HepG2 (cell line): ENCODE results near the gene LAMTOR3.

Experiments
- GABPB1 ChIP-seq: IDR thresholded peaks from 2 replicates; pipeline ENCODE4 v1.6.1; 2016; ENCODE audit warnings: mild to moderate bottlenecking, missing genetic modification reagents, moderate library complexity, missing compliant biosample characterization
- HDAC6 ChIP-seq: fragments of 200-600 bp; sonication (generic); IDR thresholded peaks from 2 replicates; pipeline ENCODE4 v1.7.0; 2017; ENCODE audit warnings: mild to moderate bottlenecking, antibody characterized with exemption, low read length, low read depth
- MED1 ChIP-seq: sonication (generic); formaldehyde crosslinking; IDR thresholded peaks from 2 replicates; pipeline ENCODE4 v1.4.0; 2020; ENCODE audit warnings: missing genetic modification reagents
- POLR2AphosphoS5 ChIP-seq: IDR thresholded peaks from 2 replicates; pipeline ENCODE4 v1.6.1; 2012; ENCODE audit warnings: low read depth, low read length
- RXRB ChIP-seq: IDR thresholded peaks from 2 replicates; pipeline ENCODE4 v1.6.1; 2016; ENCODE audit warnings: borderline replicate concordance, missing genetic modification reagents, missing compliant biosample characterization
- SRSF9 ChIP-seq: fragments of 200-400 bp; formaldehyde crosslinking; IDR thresholded peaks from 2 replicates; pipeline ENCODE4 v1.6.1; 2018; ENCODE audit warnings: borderline replicate concordance, mild to moderate bottlenecking, low read depth, low read length; ENCODE audit not compliant: insufficient read depth, poor library complexity, severe bottlenecking
- TAF1 ChIP-seq: sonication (generic); formaldehyde crosslinking; IDR thresholded peaks from 2 replicates; pipeline ENCODE4 v1.4.0; 2020; ENCODE audit warnings: missing genetic modification reagents
- TCF7 ChIP-seq: sonication (generic); IDR thresholded peaks from 2 replicates; pipeline ENCODE4 v1.6.1; 2016; ENCODE audit warnings: antibody characterized with exemption, low read depth
- ZBTB20 ChIP-seq: sonication (generic); formaldehyde crosslinking; IDR thresholded peaks from 2 replicates; pipeline ENCODE4 v1.8.1; 2023; ENCODE audit warnings: missing genetic modification reagents, low read depth, mild to moderate bottlenecking, borderline replicate concordance
- ZNF205 ChIP-seq: IDR thresholded peaks from 2 replicates; pipeline ENCODE4 v1.6.1; 2018; ENCODE audit warnings: missing biosample characterization, missing genetic modification reagents
- ZNF543 ChIP-seq: sonication (generic); formaldehyde crosslinking; IDR thresholded peaks from 2 replicates; pipeline ENCODE4 v1.4.0; 2020; ENCODE audit warnings: mild to moderate bottlenecking, missing genetic modification reagents
- TF ChIP-seq, protein P1 (sequence below): IDR thresholded peaks from 2 replicates; pipeline ENCODE4 v1.6.1; 2016; ENCODE audit warnings: low read depth, borderline replicate concordance

DNA sequence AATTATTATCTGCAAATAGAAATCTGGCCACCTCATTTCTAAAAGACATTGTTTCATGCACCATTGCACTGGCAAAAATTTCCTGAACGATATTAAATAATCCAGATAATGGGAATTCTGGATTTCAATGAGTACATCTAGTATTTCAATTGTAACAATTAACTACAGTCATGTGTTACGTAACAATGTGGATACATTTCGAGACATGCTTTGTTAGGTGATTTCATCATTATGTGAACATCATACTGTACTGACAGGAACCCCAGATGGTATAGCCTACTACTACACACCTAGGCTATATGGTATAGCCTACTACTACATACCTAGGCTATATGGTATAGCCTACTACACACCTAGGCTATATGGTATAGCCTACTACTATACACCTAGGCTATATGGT, 14.8 kb downstream of the LAMTOR3 start:
- TF ChIP-seq ZNF543 (CRISPR knock-in tag) (no peak), ZBTB20 (CRISPR knock-in tag) (no peak), GABPB1 (no peak), TAF1 (CRISPR knock-in tag) (no peak), HDAC6 (no peak), RXRB (CRISPR knock-in tag) (no peak), ZNF205 (CRISPR knock-in tag) (no peak), TCF7 (no peak), POLR2AphosphoS5 (no peak), SRSF9 (no peak), MED1 (CRISPR knock-in tag) (no peak)
- TF ChIP-seq, protein P1, sequence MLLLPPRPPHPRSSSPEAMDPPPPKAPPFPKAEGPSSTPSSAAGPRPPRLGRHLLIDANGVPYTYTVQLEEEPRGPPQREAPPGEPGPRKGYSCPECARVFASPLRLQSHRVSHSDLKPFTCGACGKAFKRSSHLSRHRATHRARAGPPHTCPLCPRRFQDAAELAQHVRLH (CRISPR knock-in tag): no peak
